ENCODE data around the gene TCEA3. TPM values are rescaled to one million over a fixed set of nuclear protein-coding genes. Genes with fewer than 3 reads are reported as not detected.
"Not testable (repeated sequence)": the region's sequence is repeated elsewhere in the genome, so short reads cannot be mapped to it uniquely, and the experiment has no call there.

The TCEA3 gene
- total RNA-seq, 1 experiment from 2014 or later = 0.37 TPM

- H3K9me3 Mint-ChIP-seq; ATAC-seq; H3K4me3 Mint-ChIP-seq; H3K36me3 Mint-ChIP-seq; POLR2A ChIA-PET; H3K27me3 Mint-ChIP-seq (ENCODE audit: low read depth); H3K27ac Mint-ChIP-seq; DNase-seq (ENCODE audit: low spot score): not testable (repeated sequence)
- CTCF ChIA-PET = interaction anchor here (0.6 to 1.9 kb wide), 2 partner anchors 9 to 30 kb away, joined by 3 to 5 read pairs; no protein-coding TSS in a partner anchor
- peaks cover 38% of the 10 kb centered on the region for H3K4me1 Mint-ChIP-seq
Observed at GRCh38 chr1:23374079-23374735, 50.3 kb downstream of the TCEA3 start.

- Mint-ChIP-seq H3K9me3 (no peaks in the 10 kb centered on the region), H3K27me3 (ENCODE audit: low read depth) (peaks cover 7% of the 10 kb centered on the region), H3K4me1 (peaks cover 43% of the 10 kb centered on the region), H3K36me3 (no peaks in the 10 kb centered on the region), H3K27ac (no peak overlapping the region), H3K4me3 (peak overlapping the region; percentile 2; the same call in 1 of the 2 replicates)
- ChIA-PET POLR2A (interaction anchor here (0.6 to 1.5 kb wide), 3 partner anchors 28 to 32 kb away, joined by 4 to 7 read pairs (median 4); partner anchors contain the start of gene HNRNPR), CTCF (interaction anchor here (1.2 kb wide), 1 partner anchor 32 kb away, joined by 4 read pairs; no protein-coding TSS in a partner anchor)
- DNase-seq (ENCODE audit: low spot score) (peak; percentile 18), ATAC-seq (no peak)
- TF ChIP-seq CREM (CRISPR knock-in tag; IDR thresholded peaks at IDR 0.05) (no peak), NR1H2 (CRISPR knock-in tag; IDR thresholded peaks at IDR 0.05) (no peak), IRF2 (CRISPR knock-in tag; IDR thresholded peaks at IDR 0.05; ENCODE audit: borderline replicate concordance, low read depth) (no peak), OVOL2 (CRISPR knock-in tag; IDR thresholded peaks at IDR 0.05; ENCODE audit: borderline replicate concordance) (no peak), NR2C2 (CRISPR knock-in tag; IDR thresholded peaks at IDR 0.05) (no peak), ZNF232 (CRISPR knock-in tag; IDR thresholded peaks at IDR 0.05) (no peak), ZNF532 (CRISPR knock-in tag; IDR thresholded peaks at IDR 0.05; ENCODE audit: borderline replicate concordance) (no peak), GABPB1 (CRISPR knock-in tag; IDR thresholded peaks at IDR 0.05) (no peak)
- TF ChIP-seq, protein P1, sequence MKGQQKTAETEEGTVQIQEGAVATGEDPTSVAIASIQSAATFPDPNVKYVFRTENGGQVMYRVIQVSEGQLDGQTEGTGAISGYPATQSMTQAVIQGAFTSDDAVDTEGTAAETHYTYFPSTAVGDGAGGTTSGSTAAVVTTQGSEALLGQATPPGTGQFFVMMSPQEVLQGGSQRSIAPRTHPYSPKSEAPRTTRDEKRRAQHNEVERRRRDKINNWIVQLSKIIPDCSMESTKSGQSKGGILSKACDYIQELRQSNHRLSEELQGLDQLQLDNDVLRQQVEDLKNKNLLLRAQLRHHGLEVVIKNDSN (CRISPR knock-in tag; IDR thresholded peaks at IDR 0.05) = no peak
- TF ChIP-seq, protein P2, sequence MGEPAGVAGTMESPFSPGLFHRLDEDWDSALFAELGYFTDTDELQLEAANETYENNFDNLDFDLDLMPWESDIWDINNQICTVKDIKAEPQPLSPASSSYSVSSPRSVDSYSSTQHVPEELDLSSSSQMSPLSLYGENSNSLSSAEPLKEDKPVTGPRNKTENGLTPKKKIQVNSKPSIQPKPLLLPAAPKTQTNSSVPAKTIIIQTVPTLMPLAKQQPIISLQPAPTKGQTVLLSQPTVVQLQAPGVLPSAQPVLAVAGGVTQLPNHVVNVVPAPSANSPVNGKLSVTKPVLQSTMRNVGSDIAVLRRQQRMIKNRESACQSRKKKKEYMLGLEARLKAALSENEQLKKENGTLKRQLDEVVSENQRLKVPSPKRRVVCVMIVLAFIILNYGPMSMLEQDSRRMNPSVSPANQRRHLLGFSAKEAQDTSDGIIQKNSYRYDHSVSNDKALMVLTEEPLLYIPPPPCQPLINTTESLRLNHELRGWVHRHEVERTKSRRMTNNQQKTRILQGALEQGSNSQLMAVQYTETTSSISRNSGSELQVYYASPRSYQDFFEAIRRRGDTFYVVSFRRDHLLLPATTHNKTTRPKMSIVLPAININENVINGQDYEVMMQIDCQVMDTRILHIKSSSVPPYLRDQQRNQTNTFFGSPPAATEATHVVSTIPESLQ (CRISPR knock-in tag; IDR thresholded peaks at IDR 0.05) = no peak
- TF ChIP-seq, protein P3, sequence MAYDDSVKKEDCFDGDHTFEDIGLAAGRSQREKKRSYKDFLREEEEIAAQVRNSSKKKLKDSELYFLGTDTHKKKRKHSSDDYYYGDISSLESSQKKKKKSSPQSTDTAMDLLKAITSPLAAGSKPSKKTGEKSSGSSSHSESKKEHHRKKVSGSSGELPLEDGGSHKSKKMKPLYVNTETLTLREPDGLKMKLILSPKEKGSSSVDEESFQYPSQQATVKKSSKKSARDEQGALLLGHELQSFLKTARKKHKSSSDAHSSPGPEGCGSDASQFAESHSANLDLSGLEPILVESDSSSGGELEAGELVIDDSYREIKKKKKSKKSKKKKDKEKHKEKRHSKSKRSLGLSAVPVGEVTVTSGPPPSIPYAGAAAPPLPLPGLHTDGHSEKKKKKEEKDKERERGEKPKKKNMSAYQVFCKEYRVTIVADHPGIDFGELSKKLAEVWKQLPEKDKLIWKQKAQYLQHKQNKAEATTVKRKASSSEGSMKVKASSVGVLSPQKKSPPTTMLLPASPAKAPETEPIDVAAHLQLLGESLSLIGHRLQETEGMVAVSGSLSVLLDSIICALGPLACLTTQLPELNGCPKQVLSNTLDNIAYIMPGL (CRISPR knock-in tag; IDR thresholded peaks at IDR 0.05) = no peak
- TF ChIP-seq, protein P4, sequence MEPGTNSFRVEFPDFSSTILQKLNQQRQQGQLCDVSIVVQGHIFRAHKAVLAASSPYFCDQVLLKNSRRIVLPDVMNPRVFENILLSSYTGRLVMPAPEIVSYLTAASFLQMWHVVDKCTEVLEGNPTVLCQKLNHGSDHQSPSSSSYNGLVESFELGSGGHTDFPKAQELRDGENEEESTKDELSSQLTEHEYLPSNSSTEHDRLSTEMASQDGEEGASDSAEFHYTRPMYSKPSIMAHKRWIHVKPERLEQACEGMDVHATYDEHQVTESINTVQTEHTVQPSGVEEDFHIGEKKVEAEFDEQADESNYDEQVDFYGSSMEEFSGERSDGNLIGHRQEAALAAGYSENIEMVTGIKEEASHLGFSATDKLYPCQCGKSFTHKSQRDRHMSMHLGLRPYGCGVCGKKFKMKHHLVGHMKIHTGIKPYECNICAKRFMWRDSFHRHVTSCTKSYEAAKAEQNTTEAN (CRISPR knock-in tag; IDR thresholded peaks at IDR 0.05) = no peak
Observed at GRCh38 chr1:23371987-23372880, 52.3 kb downstream of the TCEA3 start.
